ENCODE measurements around the gene SLC35A4. TPM values are rescaled to one million over a fixed set of nuclear protein-coding genes. Genes with fewer than 3 reads are reported as not detected.
A peak's percentile ranks its signal among the peaks of the same experiment; 100 is the strongest.

The SLC35A4 gene
- total RNA-seq, 4 donors from 2014 or later = 41.4 to 56.9 (median 52.6) TPM

DNA sequence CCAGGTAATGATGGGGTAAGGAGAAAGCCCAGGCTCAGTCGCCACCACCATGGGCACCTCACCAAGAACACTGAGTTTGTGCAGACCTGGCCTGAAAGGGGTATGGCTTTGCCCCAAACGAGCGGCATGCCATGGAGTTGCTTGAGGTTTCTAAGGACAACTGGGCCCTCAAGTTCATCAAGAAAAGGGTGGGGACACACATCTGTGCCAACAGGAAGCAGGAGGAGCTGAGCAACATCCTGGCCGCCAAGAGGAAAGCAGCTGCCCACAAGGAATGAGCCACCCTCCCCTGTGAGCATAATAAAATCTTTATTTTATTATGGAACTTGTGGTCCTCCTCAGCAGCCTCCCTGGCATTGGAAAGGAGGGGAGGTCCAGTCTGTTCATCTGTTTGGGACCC is 44.5 kb downstream of the SLC35A4 start:
- Histone ChIP-seq H3K36me3 (no peaks in the 10 kb centered on the region), H3K4me3 (no peak overlapping the region), H3K9me3 (no peaks in the 10 kb centered on the region), H3K4me1 (peaks cover 0 to 17% (median 6%) of the 10 kb centered on the region in 3 donors), H3K27ac (peak overlapping the region in 3 of 4 donors; percentile 13 to 78 (median 54)), H3K27me3 (no peaks in the 10 kb centered on the region)
- 27 to 42% methylated on average over 3 to 4 of the region's 4 CpGs for WGBS, 2 donors
- intact Hi-C loops (cut with DNase I) = no loop called here
- DNase-seq = no peak
- no peak for TF ChIP-seq POLR2A (IDR thresholded peaks at IDR 0.05)
- TF ChIP-seq, protein P1, sequence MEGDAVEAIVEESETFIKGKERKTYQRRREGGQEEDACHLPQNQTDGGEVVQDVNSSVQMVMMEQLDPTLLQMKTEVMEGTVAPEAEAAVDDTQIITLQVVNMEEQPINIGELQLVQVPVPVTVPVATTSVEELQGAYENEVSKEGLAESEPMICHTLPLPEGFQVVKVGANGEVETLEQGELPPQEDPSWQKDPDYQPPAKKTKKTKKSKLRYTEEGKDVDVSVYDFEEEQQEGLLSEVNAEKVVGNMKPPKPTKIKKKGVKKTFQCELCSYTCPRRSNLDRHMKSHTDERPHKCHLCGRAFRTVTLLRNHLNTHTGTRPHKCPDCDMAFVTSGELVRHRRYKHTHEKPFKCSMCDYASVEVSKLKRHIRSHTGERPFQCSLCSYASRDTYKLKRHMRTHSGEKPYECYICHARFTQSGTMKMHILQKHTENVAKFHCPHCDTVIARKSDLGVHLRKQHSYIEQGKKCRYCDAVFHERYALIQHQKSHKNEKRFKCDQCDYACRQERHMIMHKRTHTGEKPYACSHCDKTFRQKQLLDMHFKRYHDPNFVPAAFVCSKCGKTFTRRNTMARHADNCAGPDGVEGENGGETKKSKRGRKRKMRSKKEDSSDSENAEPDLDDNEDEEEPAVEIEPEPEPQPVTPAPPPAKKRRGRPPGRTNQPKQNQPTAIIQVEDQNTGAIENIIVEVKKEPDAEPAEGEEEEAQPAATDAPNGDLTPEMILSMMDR (IDR thresholded peaks at IDR 0.05) = no peak

DNA sequence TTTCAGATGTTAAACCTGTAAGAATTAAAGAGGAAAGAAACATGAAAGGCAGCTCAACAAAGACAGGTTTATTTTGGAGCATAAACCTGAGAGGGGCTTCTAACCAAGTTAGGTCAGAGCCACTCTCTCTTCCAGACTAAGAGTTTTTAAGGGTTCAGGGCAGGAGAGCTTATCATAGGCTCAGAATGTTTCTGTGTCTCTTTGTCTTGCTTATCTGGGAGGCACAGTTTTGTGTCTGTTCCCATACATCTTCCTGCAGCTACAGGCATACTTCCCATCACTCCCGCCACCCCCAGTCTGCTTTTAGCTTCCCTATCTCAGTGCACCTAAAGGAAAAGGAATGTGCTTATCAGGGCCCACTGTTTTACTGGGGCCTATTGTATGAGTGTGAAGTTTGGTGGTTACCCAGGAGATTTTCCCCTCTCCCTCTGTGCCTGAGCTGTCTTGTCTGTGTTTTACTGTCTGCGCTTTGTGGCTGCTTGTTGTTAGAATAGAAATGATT is 46.4 kb downstream of the SLC35A4 start:
- intact Hi-C loops (cut with DNase I) = no loop called here
- Histone ChIP-seq H3K27me3 (no peaks in the 10 kb centered on the region), H3K4me3 (no peak overlapping the region), H3K27ac (peak overlapping the region in 2 of 4 donors; percentile 31 to 66), H3K9me3 (no peaks in the 10 kb centered on the region), H3K36me3 (no peaks in the 10 kb centered on the region), H3K4me1 (peaks cover 0 to 17% (median 6%) of the 10 kb centered on the region in 3 donors)
- DNase-seq = no peak
- TF ChIP-seq, protein P1 (IDR thresholded peaks at IDR 0.05) = no peak
- TF ChIP-seq POLR2A (IDR thresholded peaks at IDR 0.05) = no peak
- 63 to 93% methylated on average over 2 of the region's 2 CpGs for WGBS, 2 donors

Small RNA genes within 50 kb of the gene (small RNA-seq; reads per million reads assigned to genes)
- gene RF00279 = 0 to 0.14 (median 0) reads per million in 4 donors
- gene RF00443 = 0 reads per million in 4 donors

Other genes with a start within 250 kb of the SLC35A4 start
- 10 to 100 TPM; 24.6 to 72.4 (median 42.1) TPM for gene HBEGF, start 218.2 kb upstream of the SLC35A4 start, total RNA-seq
- gene SLC4A9, start 204.6 kb upstream of the SLC35A4 start, total RNA-seq = 1 to 10 TPM in 1 of 4 donors, under 1 TPM in 1, not detected in 2; 0.04 to 1.2 TPM
- 100 to 1,000 TPM in 1 of 4 donors, 10 to 100 TPM in 3; 55.7 to 130 (median 87.2) TPM for gene ANKHD1, start 163.0 kb upstream of the SLC35A4 start, total RNA-seq
- 10 to 100 TPM in 1 of 4 donors, 1 to 10 TPM in 3; 3.0 to 12.4 (median 6.2) TPM for gene EIF4EBP3, start 17.2 kb upstream of the SLC35A4 start, total RNA-seq
- 10 to 100 TPM; 17.4 to 22.3 (median 21.0) TPM for gene SRA1, start 7.4 kb upstream of the SLC35A4 start, total RNA-seq
- gene APBB3, start 230 bp upstream of the SLC35A4 start, total RNA-seq = 10 to 100 TPM in 1 of 4 donors, 1 to 10 TPM in 3; 3.4 to 10.5 (median 6.5) TPM
- 10 to 100 TPM in 3 of 4 donors, 1 to 10 TPM in 1; 7.6 to 58.1 (median 30.9) TPM for gene CD14, start 68.3 kb downstream of the SLC35A4 start, total RNA-seq
- 10 to 100 TPM; 18.4 to 46.7 (median 28.2) TPM for gene TMCO6, start 74.6 kb downstream of the SLC35A4 start, total RNA-seq
- gene NDUFA2, start 82.8 kb downstream of the SLC35A4 start, total RNA-seq = 10 to 100 TPM; 31.3 to 56.3 (median 42.5) TPM
- gene IK, start 83.0 kb downstream of the SLC35A4 start, total RNA-seq = 100 to 1,000 TPM in 1 of 4 donors, 10 to 100 TPM in 3; 44.9 to 110 (median 79.8) TPM
- gene WDR55, start 100.1 kb downstream of the SLC35A4 start, total RNA-seq = 10 to 100 TPM; 24.2 to 29.5 (median 25.4) TPM
- under 1 TPM in 2 of 4 donors, not detected in 2; 0.19 to 0.75 TPM for gene DND1, start 108.7 kb downstream of the SLC35A4 start, total RNA-seq
- 10 to 100 TPM; 44.3 to 74.0 (median 62.9) TPM for gene HARS1, start 126.5 kb downstream of the SLC35A4 start, total RNA-seq
- 10 to 100 TPM; 13.3 to 24.2 (median 22.8) TPM for gene HARS2, start 126.6 kb downstream of the SLC35A4 start, total RNA-seq
- 10 to 100 TPM; 25.2 to 52.4 (median 41.3) TPM for gene ZMAT2, start 135.6 kb downstream of the SLC35A4 start, total RNA-seq
- not detected for gene PCDHA1, start 221.3 kb downstream of the SLC35A4 start, total RNA-seq
- not detected for gene PCDHA2, start 230.0 kb downstream of the SLC35A4 start, total RNA-seq
- under 1 TPM in 3 of 4 donors, not detected in 1; 0.09 to 0.19 (median 0.18) TPM for gene PCDHA3, start 236.2 kb downstream of the SLC35A4 start, total RNA-seq
- under 1 TPM; 0.18 to 0.38 (median 0.27) TPM for gene PCDHA4, start 242.2 kb downstream of the SLC35A4 start, total RNA-seq

All from esophagus squamous epithelium (tissue), 5 donors.